OCI-LY7 (cell line): ENCODE results near the gene DVL1. TPM values are rescaled to one million over a fixed set of nuclear protein-coding genes. Genes with fewer than 3 reads are reported as not detected.

Experiments used
- BruUV-seq: library from RNA; stranded (reverse); fragments of 400-500 nt; replicated peaks from 2 replicates; lab custom pipeline; 2021; lab: Mats Ljungman, UMichigan
- CTCF ChIA-PET: fragments of 300-600 bp; sonication (Branson Sonifier 250); formaldehyde crosslinking; loops from one replicate; lab custom pipeline; 2022; ENCODE audit warnings: antibody characterized with exemption; ENCODE audit not compliant: unreplicated experiment; lab: Charles Lee
- POLR2A ChIA-PET: fragments of 300-600 bp; sonication (Branson Sonifier 250); formaldehyde crosslinking; loops from one replicate; lab custom pipeline; 2022; ENCODE audit warnings: antibody characterized with exemption; lab: Charles Lee
- DNase-seq: peaks from one replicate; pipeline ENCODE4 v3.0.0-alpha.2; 2015; ENCODE audit warnings: low spot score
- H2AFZ ChIP-seq: fragments of 200-600 bp; sonication (generic), shearing (Covaris generic); 2 replicates; pipeline ENCODE4 v1.6.1; 2014; ENCODE audit warnings: mild to moderate bottlenecking, antibody characterized with exemption, low read length, moderate library complexity
- H3K27ac ChIP-seq: fragments of 200-600 bp; sonication (generic); 2 replicates; pipeline ENCODE4 v1.5.1; 2014; ENCODE audit warnings: mixed run types, low read depth, mild to moderate bottlenecking, moderate library complexity, low read length, inconsistent platforms; ENCODE audit not compliant: poor library complexity, severe bottlenecking
- H3K36me3 ChIP-seq: fragments of 200-600 bp; sonication (generic); 2 replicates; pipeline ENCODE4 v1.6.1; 2014; ENCODE audit warnings: mild to moderate bottlenecking, antibody characterized with exemption, low read length, moderate library complexity, mixed read lengths; ENCODE audit not compliant: insufficient read depth
- H3K4me1 ChIP-seq: fragments of 200-600 bp; sonication (generic); 2 replicates; pipeline ENCODE4 v1.5.1; 2014; ENCODE audit warnings: mild to moderate bottlenecking, low read length; ENCODE audit not compliant: insufficient read depth, poor library complexity, severe bottlenecking
- H3K4me2 ChIP-seq: fragments of 200-600 bp; sonication (generic); 2 replicates; pipeline ENCODE4 v1.6.1; 2014; ENCODE audit warnings: mild to moderate bottlenecking, low read length
- H3K4me3 ChIP-seq: fragments of 200-600 bp; sonication (generic); 2 replicates; pipeline ENCODE4 v1.5.1; 2014; ENCODE audit warnings: mild to moderate bottlenecking, low read depth, low read length; ENCODE audit not compliant: poor library complexity, severe bottlenecking
- H3K79me2 ChIP-seq: fragments of 200-600 bp; sonication (generic); 2 replicates; pipeline ENCODE4 v1.6.1; 2016; ENCODE audit warnings: low read depth, mild to moderate bottlenecking, low read length, moderate library complexity, mixed read lengths; ENCODE audit not compliant: insufficient read depth
- H3K9me2 ChIP-seq: fragments of 200-600 bp; sonication (generic); 2 replicates; pipeline ENCODE4 v1.6.1; 2016; ENCODE audit warnings: mild to moderate bottlenecking, low read length, mixed read lengths; ENCODE audit not compliant: insufficient read depth
- H3K9me3 ChIP-seq: fragments of 200-600 bp; sonication (generic); 2 replicates; pipeline ENCODE4 v1.6.1; 2014; ENCODE audit warnings: mild to moderate bottlenecking, mixed run types, low read length, mixed read lengths
- H4K20me1 ChIP-seq: fragments of 200-600 bp; sonication (generic); 2 replicates; pipeline ENCODE4 v1.6.1; 2014; ENCODE audit warnings: mild to moderate bottlenecking, antibody characterized with exemption, low read length, moderate library complexity, mixed read lengths; ENCODE audit not compliant: insufficient read depth
- EZH2phosphoT487 ChIP-seq: fragments of 200-600 bp; sonication (generic); IDR thresholded peaks from 2 replicates; pipeline ENCODE4 v1.6.1; 2018; ENCODE audit warnings: low read depth, borderline replicate concordance, mild to moderate bottlenecking, mixed run types, antibody characterized with exemption, low read length, moderate library complexity, mixed read lengths
- intact Hi-C: fragments of 100-400 bp; cut with micrococcal nuclease; formaldehyde crosslinking; loops from one replicate; pipeline ENCODE4 v1.10.0; 2022; ENCODE audit not compliant: unreplicated experiment
- total RNA-seq, 2 experiments: library from RNA; depleted of rRNA in 1 of 2; stranded (reverse); fragments of >200 nt in 1 of 2; shearing (Covaris generic) in 1 of 2; gene quantifications; 2 replicates each; pipeline ENCODE4 v1.2.3, GENCODE V29; 2014 to 2022
- TF ChIP-seq, protein P1 (sequence below): fragments of 200-600 bp; sonication (generic); conservative IDR thresholded peaks from 2 replicates; pipeline ENCODE4 v1.5.1; 2014; ENCODE audit warnings: mild to moderate bottlenecking, antibody characterized with exemption, low read length, moderate library complexity, mixed read lengths

The DVL1 gene
- total RNA-seq, 2 experiments from 2014 or later: 27.8 to 47.1 TPM

GRCh38 chr1:1347663-1348419 is 1.4 kb downstream of the DVL1 start:
- Histone ChIP-seq H2AFZ (no peak overlapping the region), H3K27ac (no peak overlapping the region), H3K4me3 (peak overlapping the region; percentile 74), H3K4me2 (peak overlapping the region; percentile 80), H3K9me3 (no peaks in the 10 kb centered on the region), H3K9me2 (no peaks in the 10 kb centered on the region), H3K79me2 (no peaks in the 10 kb centered on the region), H3K36me3 (no peaks in the 10 kb centered on the region), H3K4me1 (peaks cover 24% of the 10 kb centered on the region), H4K20me1 (no peaks in the 10 kb centered on the region; the same call in 1 of the 2 replicates)
- POLR2A ChIA-PET: no interaction called here
- TF ChIP-seq EZH2phosphoT487: no peak
- TF ChIP-seq, protein P1, sequence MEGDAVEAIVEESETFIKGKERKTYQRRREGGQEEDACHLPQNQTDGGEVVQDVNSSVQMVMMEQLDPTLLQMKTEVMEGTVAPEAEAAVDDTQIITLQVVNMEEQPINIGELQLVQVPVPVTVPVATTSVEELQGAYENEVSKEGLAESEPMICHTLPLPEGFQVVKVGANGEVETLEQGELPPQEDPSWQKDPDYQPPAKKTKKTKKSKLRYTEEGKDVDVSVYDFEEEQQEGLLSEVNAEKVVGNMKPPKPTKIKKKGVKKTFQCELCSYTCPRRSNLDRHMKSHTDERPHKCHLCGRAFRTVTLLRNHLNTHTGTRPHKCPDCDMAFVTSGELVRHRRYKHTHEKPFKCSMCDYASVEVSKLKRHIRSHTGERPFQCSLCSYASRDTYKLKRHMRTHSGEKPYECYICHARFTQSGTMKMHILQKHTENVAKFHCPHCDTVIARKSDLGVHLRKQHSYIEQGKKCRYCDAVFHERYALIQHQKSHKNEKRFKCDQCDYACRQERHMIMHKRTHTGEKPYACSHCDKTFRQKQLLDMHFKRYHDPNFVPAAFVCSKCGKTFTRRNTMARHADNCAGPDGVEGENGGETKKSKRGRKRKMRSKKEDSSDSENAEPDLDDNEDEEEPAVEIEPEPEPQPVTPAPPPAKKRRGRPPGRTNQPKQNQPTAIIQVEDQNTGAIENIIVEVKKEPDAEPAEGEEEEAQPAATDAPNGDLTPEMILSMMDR: no peak
- CTCF ChIA-PET: no interaction called here
- intact Hi-C loops: loop anchor here (5.0 kb wide), 1 partner anchor 114 kb away; no protein-coding TSS in a partner anchor
- no TSS peak for BruUV-seq
- DNase-seq: no peak

DNA sequence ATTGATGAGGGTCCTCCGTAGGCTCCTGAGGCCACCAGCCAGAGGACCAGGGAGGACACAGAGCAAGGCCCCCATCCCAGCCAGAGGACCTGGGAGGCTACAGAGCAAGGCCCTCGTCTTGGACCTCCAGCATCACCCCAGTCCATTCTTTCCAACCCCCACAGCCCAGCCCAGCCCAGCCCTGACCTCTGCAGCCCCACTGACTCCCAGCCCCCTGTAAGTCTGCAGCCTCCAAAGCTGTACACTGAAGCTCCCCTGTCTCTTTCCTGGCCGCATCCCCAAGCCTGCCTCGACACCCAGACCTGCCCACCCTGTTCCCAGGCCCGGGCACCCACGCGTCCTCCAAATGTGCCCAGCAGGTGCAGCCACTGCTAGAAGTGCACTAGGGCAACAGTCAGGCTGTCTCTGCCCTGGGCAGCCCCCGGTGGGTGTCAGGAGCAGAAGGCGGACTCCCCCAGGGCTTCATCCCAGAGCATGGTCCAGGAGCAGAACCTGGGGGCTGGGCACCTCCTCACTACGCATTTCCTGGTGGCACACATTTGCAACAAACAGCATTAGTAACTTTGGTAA is 2.1 kb downstream of the DVL1 start:
- Histone ChIP-seq H3K9me3 (no peaks in the 10 kb centered on the region), H3K27ac (no peak overlapping the region), H3K4me3 (no peak overlapping the region), H3K4me1 (peaks cover 16% of the 10 kb centered on the region), H3K79me2 (no peaks in the 10 kb centered on the region), H4K20me1 (no peaks in the 10 kb centered on the region; the same call in 1 of the 2 replicates), H3K9me2 (no peaks in the 10 kb centered on the region), H2AFZ (no peak overlapping the region), H3K36me3 (no peaks in the 10 kb centered on the region), H3K4me2 (peak overlapping the region; percentile 80)
- ChIA-PET CTCF (interaction anchor here (1.3 kb wide), 1 partner anchor 9 kb away, joined by 5 read pairs; no protein-coding TSS in a partner anchor), POLR2A (no interaction called here)
- no TSS peak for BruUV-seq
- TF ChIP-seq, protein P1: no peak
- TF ChIP-seq EZH2phosphoT487: no peak
- intact Hi-C loops: loop anchor here (5.0 kb wide), 1 partner anchor 115 kb away; no protein-coding TSS in a partner anchor
- DNase-seq: no peak
